Effector memory CD8-positive, alpha-beta T cell (primary cell): ENCODE results near the gene BEGAIN.

ENCODE experiments used
- ATAC-seq: fragments of 150-1000 bp; cut with Tn5 transposase; replicated peaks from 2 replicates; pipeline ENCODE4 v1.10.0; 2021; ENCODE audit warnings: mild to moderate bottlenecking, moderate library complexity
- DNase-seq, 3 experiments: peaks; one replicate each; pipeline ENCODE4 v3.0.0; 2021
- H3K27ac Mint-ChIP-seq, 2 donors: one replicate each; pipeline ENCODE4 v1.8.0; 2022; ENCODE audit warnings: mild to moderate bottlenecking in 2 of 2, mixed read lengths in 2 of 2, moderate library complexity in 2 of 2
- H3K27me3 Mint-ChIP-seq, 2 donors: one replicate each; pipeline ENCODE4 v1.8.0; 2022; ENCODE audit warnings: mixed read lengths in 2 of 2
- H3K36me3 Mint-ChIP-seq: one replicate; pipeline ENCODE4 v1.8.0; 2022; ENCODE audit warnings: mild to moderate bottlenecking, moderate library complexity, mixed read lengths; ENCODE audit not compliant: insufficient read depth
- H3K4me1 Mint-ChIP-seq, 2 donors: one replicate each; pipeline ENCODE4 v1.8.0; 2022; ENCODE audit warnings: low read depth in 2 of 2, mixed read lengths in 2 of 2
- H3K4me3 Mint-ChIP-seq, 2 donors: one replicate each; pipeline ENCODE4 v1.8.0; 2022; ENCODE audit warnings: mild to moderate bottlenecking in 2 of 2, mixed read lengths in 2 of 2, moderate library complexity in 2 of 2
- H3K9me3 Mint-ChIP-seq, 2 donors: one replicate each; pipeline ENCODE4 v1.8.0; 2022; ENCODE audit warnings: mixed read lengths in 2 of 2

BEGAIN gene

DNA sequence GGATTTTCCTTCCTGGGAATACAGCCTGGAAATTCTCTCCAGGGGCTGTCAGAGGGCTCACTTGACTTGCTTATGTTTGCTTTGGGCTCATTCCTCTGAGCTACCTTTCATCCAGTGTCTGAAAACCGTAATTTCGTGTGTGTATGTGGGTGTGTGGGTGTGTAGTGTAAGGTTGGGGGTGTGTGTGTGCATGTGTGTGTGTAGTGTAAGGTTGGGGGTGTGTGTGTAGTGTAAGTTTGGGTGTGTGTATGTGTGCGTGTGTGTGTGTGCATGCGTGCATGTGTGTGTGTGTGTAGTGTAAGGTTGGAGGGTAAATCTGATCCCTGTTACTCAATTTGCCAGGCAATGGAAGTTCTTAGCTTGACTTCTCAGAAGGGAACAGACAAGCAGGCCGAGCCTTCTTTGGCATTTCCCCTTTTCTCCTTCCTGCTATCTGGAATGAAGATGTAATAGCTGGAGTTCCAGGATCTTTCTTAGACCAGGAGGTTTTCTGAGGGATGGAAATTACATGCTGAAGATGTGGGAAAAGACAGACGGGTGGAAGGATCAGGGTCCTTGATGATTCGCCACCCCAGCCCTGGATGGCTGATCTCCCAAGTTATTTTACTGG is 15.5 kb upstream of the BEGAIN start:
- no peak for ATAC-seq
- H3K4me1 Mint-ChIP-seq: peaks cover 0 to 3% of the 10 kb centered on the region in 2 donors
- no peaks in the 10 kb centered on the region for H3K36me3 Mint-ChIP-seq
- peaks cover 8 to 22% of the 10 kb centered on the region in 2 donors for H3K9me3 Mint-ChIP-seq
- H3K27me3 Mint-ChIP-seq: peaks cover 34 to 48% of the 10 kb centered on the region in 2 donors
- H3K27ac Mint-ChIP-seq: no peak overlapping the region
- no peak for DNase-seq
- no peak overlapping the region for H3K4me3 Mint-ChIP-seq

DNA sequence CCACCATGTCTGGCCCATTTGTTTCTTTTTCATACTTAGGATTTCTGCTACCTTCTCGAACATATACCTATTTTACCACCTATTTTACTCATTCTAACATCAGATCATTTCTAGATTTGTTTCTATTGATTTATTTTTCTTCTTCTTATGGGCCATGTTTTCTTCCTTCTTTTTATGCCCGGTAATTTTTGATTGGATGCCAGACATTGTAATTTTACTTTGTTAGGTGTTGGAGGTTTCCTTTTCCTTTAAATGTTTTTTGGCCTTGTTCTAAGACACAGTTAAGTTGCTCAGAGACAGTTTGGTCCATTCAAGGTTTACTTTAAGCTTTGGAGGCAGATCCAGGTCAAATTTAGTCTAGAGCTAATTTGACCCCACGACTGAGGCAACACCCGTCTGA is 14.7 kb upstream of the BEGAIN start:
- H3K4me3 Mint-ChIP-seq: no peak overlapping the region
- H3K27ac Mint-ChIP-seq: no peak overlapping the region
- peaks cover 38 to 43% of the 10 kb centered on the region in 2 donors for H3K27me3 Mint-ChIP-seq
- H3K4me1 Mint-ChIP-seq: peaks cover 0 to 3% of the 10 kb centered on the region in 2 donors
- peaks cover 8 to 22% of the 10 kb centered on the region in 2 donors for H3K9me3 Mint-ChIP-seq
- ATAC-seq (no peak), DNase-seq (no peak)
- no peaks in the 10 kb centered on the region for H3K36me3 Mint-ChIP-seq

DNA sequence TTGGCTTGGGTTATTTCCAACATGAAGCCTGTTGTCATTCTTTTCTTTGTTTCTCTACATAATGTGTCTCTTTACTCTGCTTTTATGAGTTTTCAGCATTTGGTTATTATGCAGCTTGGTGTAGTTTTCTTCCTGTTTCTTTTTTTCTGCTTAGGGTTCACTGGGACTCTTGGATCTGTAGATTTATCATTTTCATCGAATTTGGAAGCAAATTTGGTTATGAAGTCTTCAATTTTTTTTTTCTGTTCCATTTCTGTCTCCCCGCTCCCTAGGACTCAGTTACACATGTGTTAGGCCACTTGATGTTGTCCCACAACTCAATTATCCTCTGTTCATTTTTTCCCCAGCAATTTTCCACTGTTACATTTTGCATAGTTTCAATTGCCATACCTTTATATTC is 13.8 kb upstream of the BEGAIN start:
- Mint-ChIP-seq H3K4me3 (no peak overlapping the region), H3K27ac (no peak overlapping the region), H3K27me3 (peaks cover 35 to 38% of the 10 kb centered on the region in 2 donors), H3K4me1 (peaks cover 0 to 3% of the 10 kb centered on the region in 2 donors), H3K9me3 (peaks cover 8 to 22% of the 10 kb centered on the region in 2 donors), H3K36me3 (no peaks in the 10 kb centered on the region)
- ATAC-seq (no peak), DNase-seq (no peak)

DNA sequence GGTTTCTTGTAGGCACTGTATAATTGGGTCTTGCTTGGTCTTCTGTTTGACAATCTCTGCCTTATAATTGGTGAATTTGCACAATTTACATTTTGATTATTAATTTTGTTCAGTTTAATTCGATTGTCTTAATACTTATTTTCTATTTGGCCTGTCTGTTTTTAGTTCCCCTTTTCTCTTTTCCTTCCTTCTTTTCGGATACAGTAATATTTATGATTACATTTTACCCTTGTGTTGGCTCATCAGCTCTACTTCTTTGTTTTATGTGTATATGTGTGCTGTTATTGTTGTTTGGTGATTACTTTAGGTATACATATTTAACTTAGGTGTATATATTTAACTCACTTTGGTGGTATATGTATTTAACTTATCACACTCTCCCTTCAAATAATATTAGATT is 12.8 kb upstream of the BEGAIN start:
- H3K27me3 Mint-ChIP-seq: peaks cover 33 to 45% of the 10 kb centered on the region in 2 donors

DNA sequence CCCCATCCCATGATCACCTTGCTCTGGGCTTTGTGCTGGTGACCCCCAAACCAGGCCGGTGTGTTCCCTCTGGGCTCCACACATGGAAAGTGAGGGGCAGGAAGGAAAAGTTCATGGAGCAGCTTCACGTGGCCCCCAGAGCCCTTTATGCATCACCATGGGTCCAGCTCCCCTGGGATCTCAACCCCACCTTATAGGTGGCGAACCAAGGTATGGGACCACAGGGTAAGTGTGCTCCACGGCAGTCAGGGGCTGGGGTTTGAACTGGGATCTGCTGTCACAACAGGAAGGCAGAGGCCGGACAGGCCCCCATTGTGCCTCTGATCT is 7.4 kb upstream of the BEGAIN start:
- no peak for DNase-seq
- Mint-ChIP-seq H3K9me3 (no peaks in the 10 kb centered on the region), H3K4me3 (no peak overlapping the region), H3K4me1 (peaks cover 0 to 2% of the 10 kb centered on the region in 2 donors), H3K27me3 (peaks cover 61 to 64% of the 10 kb centered on the region in 2 donors), H3K27ac (no peak overlapping the region), H3K36me3 (no peaks in the 10 kb centered on the region)
- ATAC-seq: no peak

More for the DNA sequence above, 12.8 kb upstream of the BEGAIN start:
- DNase-seq: no peak
- no peak overlapping the region for H3K4me3 Mint-ChIP-seq
- ATAC-seq: no peak
- H3K27ac Mint-ChIP-seq: no peak overlapping the region
- no peaks in the 10 kb centered on the region for H3K36me3 Mint-ChIP-seq
- H3K4me1 Mint-ChIP-seq: peaks cover 0 to 3% of the 10 kb centered on the region in 2 donors
- peaks cover 8 to 22% of the 10 kb centered on the region in 2 donors for H3K9me3 Mint-ChIP-seq

DNA sequence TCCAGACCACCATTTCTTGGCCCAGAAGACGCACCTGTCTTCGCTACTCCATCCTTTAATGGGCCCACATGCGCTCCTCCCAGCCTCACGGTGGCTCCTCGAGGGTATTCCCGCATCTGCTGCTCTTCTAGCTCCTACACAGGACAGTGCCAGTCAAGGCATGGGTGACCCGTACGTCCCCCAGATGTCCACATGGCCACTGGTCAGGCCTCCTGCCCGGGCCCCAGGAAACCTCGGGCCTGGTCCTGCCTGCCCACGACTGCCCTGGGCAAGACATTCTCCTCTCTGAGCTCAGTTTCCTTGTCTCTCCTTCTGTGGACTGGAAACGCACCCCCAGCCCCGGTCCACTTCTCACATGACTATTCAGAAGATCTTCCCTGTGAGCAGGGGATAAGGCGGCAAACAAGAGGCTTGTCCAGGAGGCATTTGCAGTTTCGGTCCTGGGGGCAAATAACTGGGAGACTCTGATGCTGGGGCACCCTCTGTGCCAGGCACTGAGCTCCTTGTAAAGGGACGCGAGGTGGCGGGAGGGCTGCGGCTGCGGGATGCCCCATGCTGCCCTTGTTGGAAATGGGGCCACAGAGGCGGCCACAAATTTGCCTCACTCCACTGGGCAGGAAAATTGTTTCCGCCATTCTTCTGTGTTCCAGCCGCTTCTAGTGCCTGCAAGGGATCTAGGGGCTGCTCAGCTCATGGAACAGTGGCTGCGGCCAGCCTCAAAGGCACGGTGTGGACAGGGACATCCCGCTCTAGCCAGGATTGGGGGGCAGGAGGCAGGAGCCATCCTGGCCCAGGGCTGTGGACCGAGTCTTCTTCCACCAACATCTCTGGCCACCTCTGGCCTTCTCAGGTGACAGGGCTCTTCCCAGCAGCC is 6.8 kb upstream of the BEGAIN start:
- Mint-ChIP-seq H3K4me1 (peaks cover 0 to 2% of the 10 kb centered on the region in 2 donors), H3K4me3 (no peak overlapping the region), H3K36me3 (no peaks in the 10 kb centered on the region), H3K27me3 (peaks cover 64 to 65% of the 10 kb centered on the region in 2 donors), H3K27ac (no peak overlapping the region), H3K9me3 (no peaks in the 10 kb centered on the region)
- ATAC-seq (no peak), DNase-seq (no peak)

DNA sequence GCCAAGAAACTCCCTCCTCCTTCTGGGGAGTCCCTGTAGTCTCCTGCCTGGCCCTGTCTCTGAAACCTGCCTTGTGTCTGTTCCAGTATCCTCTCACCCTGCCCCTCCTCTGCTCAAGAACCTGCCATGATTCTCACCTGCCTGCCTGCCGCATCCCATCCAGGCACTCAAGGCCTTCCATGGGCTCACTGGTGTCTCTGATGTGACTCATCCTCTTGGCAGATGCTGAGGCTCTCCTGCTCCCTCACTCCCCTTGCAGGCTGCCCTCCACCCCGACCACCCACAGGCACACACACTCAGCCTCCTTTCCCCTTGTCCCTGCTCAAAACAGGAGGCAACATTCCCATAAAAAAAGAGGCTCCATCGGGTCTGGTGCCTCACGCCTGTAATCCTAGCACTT is 5.8 kb upstream of the BEGAIN start:
- H3K4me1 Mint-ChIP-seq: peaks cover 0 to 2% of the 10 kb centered on the region in 2 donors

DNA sequence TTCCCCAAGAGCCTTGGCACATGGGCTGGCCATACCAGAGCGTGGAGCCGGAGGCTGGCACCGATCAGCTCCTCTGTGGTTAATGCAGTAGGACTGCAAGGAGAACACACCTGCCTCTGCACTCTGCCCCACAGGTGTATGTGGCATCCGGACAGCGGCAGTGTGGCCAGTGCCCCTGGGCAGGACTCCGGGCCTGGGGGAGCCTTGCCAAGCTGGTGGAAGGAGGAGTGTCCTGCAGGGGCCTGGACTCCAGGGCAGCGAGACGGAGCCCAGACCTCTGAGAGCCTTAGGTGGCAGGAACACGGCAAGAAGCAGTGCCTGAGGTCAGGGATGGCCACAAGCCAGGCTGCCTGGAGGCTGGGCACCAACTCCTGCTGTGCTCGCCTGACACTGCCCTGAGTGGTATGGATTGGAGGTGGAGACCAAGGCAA is 5.3 kb upstream of the BEGAIN start:
- ATAC-seq: no peak
- H3K27ac Mint-ChIP-seq: no peak overlapping the region
- no peaks in the 10 kb centered on the region for H3K9me3 Mint-ChIP-seq
- no peak for DNase-seq
- H3K4me1 Mint-ChIP-seq: peaks cover 0 to 2% of the 10 kb centered on the region in 2 donors
- H3K36me3 Mint-ChIP-seq: no peaks in the 10 kb centered on the region
- no peak overlapping the region for H3K4me3 Mint-ChIP-seq
- peaks cover 69 to 78% of the 10 kb centered on the region in 2 donors for H3K27me3 Mint-ChIP-seq

More for the DNA sequence above, 5.8 kb upstream of the BEGAIN start:
- Mint-ChIP-seq H3K4me3 (no peak overlapping the region), H3K9me3 (no peaks in the 10 kb centered on the region), H3K36me3 (no peaks in the 10 kb centered on the region), H3K27me3 (peaks cover 71 to 74% of the 10 kb centered on the region in 2 donors), H3K27ac (peak overlapping the region in 1 of 2 donors; percentile 51)
- no peak for ATAC-seq
- no peak for DNase-seq

DNA sequence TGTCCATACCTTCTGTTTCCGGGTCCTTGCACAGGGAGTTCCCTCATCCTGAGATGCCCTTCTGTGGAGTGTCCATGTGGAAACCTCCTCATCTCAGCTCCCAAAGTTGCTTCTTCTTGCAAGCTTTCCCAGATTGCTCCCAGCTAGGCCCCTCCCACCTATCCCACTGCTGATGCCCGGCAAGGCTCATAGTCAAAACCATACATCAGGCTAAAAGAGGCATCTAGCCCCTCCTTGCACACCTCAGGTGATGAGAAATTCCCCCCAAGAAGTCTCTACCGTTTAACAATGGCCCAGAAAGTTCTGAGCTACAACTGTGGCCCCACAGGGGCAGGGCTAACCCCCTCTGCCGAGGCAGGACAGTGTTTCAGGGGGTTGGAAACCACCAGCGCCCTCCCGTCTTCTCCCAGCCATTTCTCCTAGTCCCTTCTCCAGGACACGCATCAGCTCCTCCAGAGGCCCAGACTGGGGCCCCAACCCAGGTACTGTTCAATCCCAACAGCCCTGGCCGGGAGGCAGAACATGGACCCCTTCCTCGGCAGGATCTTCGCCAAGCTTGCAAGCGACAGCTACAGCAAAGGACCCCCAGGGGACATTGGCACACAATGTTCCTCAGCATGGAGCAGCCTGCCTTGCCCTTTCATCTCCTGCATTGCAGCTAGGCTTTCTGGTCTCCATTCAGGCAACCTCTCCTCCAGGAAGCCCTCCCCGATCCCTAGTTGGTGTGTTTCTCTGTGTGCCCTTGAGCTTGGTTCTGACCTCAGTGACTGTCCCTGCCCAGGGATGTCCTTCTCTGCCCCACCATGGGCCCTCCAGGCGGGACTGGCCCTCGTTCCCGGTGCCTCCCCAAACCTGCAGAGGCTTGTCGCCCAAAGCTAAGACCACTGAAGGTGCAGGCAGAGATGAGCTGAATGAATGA is 4.5 kb upstream of the BEGAIN start:
- Mint-ChIP-seq H3K36me3 (no peaks in the 10 kb centered on the region), H3K4me3 (no peak overlapping the region), H3K4me1 (peaks cover 0 to 2% of the 10 kb centered on the region in 2 donors), H3K27me3 (peaks cover 65 to 78% of the 10 kb centered on the region in 2 donors), H3K9me3 (no peaks in the 10 kb centered on the region), H3K27ac (peak overlapping the region in 1 of 2 donors; percentile 9)
- DNase-seq (no peak), ATAC-seq (no peak)

DNA sequence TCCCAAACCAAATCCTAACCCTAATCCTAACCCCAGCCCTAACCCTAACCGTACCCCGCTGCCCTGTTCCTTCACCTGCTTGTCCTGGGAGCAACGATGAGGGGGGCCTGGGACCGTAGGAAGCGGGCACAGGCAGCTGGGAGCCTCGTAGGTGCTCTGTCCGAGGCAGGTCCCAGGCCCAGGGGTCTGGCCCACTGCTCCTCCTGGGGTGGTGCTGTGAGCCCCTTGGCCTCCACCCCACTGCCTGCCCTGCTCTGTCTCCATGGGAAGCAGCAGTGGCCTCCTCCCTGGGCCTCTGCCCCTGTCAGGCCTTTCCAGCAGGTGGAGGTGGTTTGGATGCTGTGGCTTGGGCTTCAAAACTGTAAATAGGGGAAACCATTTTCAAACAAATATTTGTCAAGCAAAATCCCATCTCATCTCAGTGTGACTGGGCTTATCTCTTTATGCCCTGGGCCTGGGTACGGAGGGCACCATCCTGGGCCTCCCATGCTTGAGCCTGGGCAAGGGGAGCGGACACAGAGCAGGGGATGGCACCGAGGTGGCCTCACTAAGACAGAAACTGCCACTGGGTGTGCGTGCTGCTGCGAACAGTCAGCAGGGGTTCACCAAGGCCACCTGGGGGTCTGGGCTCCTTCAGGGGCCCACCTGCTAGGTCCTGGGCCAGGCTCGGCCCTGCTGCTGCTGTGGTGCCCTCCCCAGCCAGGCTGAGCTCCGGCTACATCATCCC is 3.7 kb upstream of the BEGAIN start:
- H3K36me3 Mint-ChIP-seq: no peaks in the 10 kb centered on the region
- no peak for ATAC-seq
- H3K4me1 Mint-ChIP-seq: peaks cover 0 to 2% of the 10 kb centered on the region in 2 donors
- H3K4me3 Mint-ChIP-seq: no peak overlapping the region
- no peak for DNase-seq
- no peaks in the 10 kb centered on the region for H3K9me3 Mint-ChIP-seq
- H3K27ac Mint-ChIP-seq: no peak overlapping the region
- peaks cover 65 to 78% of the 10 kb centered on the region in 2 donors for H3K27me3 Mint-ChIP-seq

DNA sequence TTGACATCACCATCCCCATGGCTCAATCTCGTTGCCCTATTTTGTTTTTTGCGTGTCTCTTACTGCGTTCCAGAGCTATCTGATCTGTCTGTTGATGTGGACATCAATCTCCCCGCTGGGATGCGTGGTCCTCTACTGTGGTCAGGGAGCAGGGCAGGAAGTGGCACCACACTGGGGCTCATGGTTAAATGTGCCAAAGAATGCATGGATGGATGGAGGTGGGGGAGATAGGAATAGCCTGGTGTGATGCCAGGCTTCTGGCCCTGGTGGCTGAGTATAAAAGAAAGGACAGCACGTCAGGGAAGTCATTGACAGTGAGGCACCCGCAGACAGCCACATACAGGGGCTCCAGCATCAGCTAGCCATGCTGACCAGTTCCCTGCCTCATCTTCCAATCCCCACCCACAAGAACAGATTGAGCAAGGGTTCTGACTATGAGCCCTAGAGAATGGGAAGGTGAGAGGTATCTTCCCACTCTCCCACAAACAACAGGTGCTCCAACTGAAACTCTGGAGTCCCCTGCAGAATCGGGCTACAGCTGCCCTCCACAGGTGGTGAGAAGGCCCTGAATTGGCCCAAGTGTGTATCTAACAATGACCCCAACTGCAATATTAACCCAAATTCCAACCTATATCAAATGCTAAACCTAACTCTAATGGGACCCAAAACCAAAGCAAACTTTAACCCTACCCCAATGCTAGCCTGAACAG is 2.7 kb upstream of the BEGAIN start:
- DNase-seq (no peak), ATAC-seq (no peak)
- Mint-ChIP-seq H3K27ac (no peak overlapping the region), H3K9me3 (no peaks in the 10 kb centered on the region), H3K36me3 (no peaks in the 10 kb centered on the region), H3K4me3 (no peak overlapping the region), H3K4me1 (peaks cover 0 to 2% of the 10 kb centered on the region in 2 donors), H3K27me3 (peaks cover 58 to 70% of the 10 kb centered on the region in 2 donors)

DNA sequence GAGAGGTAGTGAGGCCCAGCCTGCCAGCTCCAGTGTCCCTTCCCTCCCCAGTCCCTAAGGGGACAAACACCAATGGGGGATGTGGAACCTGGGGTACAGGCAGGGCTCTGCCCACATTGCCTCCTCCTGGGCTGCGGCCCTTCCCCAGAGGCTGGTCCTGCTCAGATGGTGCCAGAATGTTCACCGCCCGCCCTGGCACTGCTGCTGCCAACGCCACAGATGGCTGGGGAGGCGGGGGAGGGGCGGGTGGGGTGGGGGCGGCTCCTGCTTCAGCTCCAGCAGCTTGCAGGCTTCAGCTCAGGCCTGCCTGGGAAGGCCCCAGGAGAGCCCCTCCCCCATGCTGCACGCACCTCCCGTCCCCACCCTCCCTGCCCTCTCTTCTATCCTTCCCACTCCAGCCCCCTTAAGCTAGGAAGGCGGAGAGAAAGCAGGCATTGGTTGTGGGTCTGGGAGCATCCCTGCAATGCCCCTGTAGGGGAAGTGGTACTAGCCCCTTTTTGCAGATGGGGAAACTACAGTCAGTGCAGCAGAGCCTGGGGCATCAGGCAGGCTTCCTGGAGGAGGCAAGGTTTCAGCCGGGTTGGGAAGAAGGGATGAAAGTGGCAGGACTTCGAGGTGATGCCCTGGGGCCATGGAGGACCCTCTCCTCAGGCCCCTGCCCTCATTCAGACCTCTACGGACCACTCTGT is 2.0 kb upstream of the BEGAIN start:
- Mint-ChIP-seq H3K4me1 (peaks cover 0 to 2% of the 10 kb centered on the region in 2 donors), H3K4me3 (no peak overlapping the region), H3K36me3 (no peaks in the 10 kb centered on the region), H3K27me3 (peaks cover 51 to 63% of the 10 kb centered on the region in 2 donors), H3K27ac (no peak overlapping the region), H3K9me3 (no peaks in the 10 kb centered on the region)
- ATAC-seq (no peak), DNase-seq (no peak)
